AG04450 (cell line): ENCODE data around the gene GRIN2A. TPM values are rescaled to one million over a fixed set of nuclear protein-coding genes. Genes with fewer than 3 reads are reported as not detected.

Experiments used
- CTCF ChIA-PET: fragments of 300-600, 350-600 bp; formaldehyde crosslinking; extraction: SDS; loops from one replicate; lab custom pipeline; 2022; ENCODE audit warnings: antibody characterized with exemption, inconsistent platforms; lab: Charles Lee
- POLR2A ChIA-PET: fragments of 350-600 bp; formaldehyde crosslinking; extraction: SDS; loops from one replicate; lab custom pipeline; 2021; ENCODE audit warnings: antibody characterized with exemption, inconsistent platforms; lab: Yijun Ruan, JAX
- DNase-seq: peaks from one replicate; pipeline ENCODE4 v3.0.0-alpha.2; 2011; ENCODE audit warnings: low read depth, low spot score
- H3K27ac ChIP-seq: one replicate; pipeline ENCODE4 v1.5.1; 2012; ENCODE audit warnings: low read depth, low read length, control low read depth
- H3K27me3 ChIP-seq: one replicate; pipeline ENCODE4 v1.6.0; 2012; ENCODE audit warnings: low read length; ENCODE audit not compliant: control insufficient read depth, insufficient read depth
- H3K4me3 ChIP-seq: 2 replicates; pipeline ENCODE4 v1.5.1; 2011; ENCODE audit warnings: mild to moderate bottlenecking, low read depth, low read length, control low read depth
- H3K9me3 ChIP-seq: 2 replicates; pipeline ENCODE4 v1.5.1; 2012; ENCODE audit warnings: low read length; ENCODE audit not compliant: control insufficient read depth, insufficient read depth
- CTCF ChIP-seq: IDR thresholded peaks from 2 replicates; pipeline ENCODE4 v1.5.1; 2011; ENCODE audit warnings: low read depth, low read length, control low read depth, inconsistent platforms
- polyA plus RNA-seq: library from polyadenylated mRNA; depleted of rRNA; stranded (reverse); fragments of >200 nt; gene quantifications from 2 replicates; pipeline ENCODE4 v1.2.3, GENCODE V29; 2011

Gene GRIN2A
- polyA plus RNA-seq, 1 experiment = not detected

- no peak for DNase-seq
- Histone ChIP-seq H3K27me3 (no peaks in the 10 kb centered on the region), H3K4me3 (no peak overlapping the region), H3K9me3 (peaks cover 19% of the 10 kb centered on the region), H3K27ac (no peak overlapping the region)
- POLR2A ChIA-PET = no interaction called here
- CTCF ChIA-PET = no interaction called here
- TF ChIP-seq CTCF = no peak
Measured at GRCh38 chr16:9964426-9964825, 217.8 kb downstream of the GRIN2A start.

DNA sequence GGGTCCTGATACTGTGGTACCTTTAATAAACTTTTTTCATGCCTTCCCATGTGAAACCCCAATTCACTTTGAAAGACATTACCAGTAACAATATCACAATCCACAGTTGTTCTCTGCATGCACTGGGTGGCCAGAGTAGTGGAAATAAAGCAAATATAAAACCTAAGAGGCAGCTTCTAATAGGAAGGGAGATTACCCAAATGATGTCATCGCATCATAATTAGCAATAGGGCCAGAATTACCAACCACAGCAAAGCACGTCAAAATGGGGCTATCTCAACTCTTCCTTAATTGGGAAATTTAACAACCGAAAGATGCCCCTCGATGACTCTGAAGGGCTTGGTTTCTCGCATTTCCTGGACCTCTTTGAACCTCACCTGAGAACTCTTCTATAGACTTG is 224.8 kb downstream of the GRIN2A start:
- Histone ChIP-seq H3K4me3 (no peak overlapping the region), H3K27ac (no peak overlapping the region), H3K27me3 (no peaks in the 10 kb centered on the region), H3K9me3 (peaks cover 20% of the 10 kb centered on the region)
- no peak for TF ChIP-seq CTCF
- no peak for DNase-seq
- POLR2A ChIA-PET = no interaction called here
- CTCF ChIA-PET = no interaction called here

- no peak for TF ChIP-seq CTCF
- DNase-seq = no peak
- Histone ChIP-seq H3K9me3 (peaks cover 24% of the 10 kb centered on the region), H3K27ac (no peak overlapping the region), H3K4me3 (no peak overlapping the region), H3K27me3 (no peaks in the 10 kb centered on the region)
- ChIA-PET CTCF (no interaction called here), POLR2A (no interaction called here)
Measured at GRCh38 chr16:9957002-9957401, 225.2 kb downstream of the GRIN2A start.

DNA sequence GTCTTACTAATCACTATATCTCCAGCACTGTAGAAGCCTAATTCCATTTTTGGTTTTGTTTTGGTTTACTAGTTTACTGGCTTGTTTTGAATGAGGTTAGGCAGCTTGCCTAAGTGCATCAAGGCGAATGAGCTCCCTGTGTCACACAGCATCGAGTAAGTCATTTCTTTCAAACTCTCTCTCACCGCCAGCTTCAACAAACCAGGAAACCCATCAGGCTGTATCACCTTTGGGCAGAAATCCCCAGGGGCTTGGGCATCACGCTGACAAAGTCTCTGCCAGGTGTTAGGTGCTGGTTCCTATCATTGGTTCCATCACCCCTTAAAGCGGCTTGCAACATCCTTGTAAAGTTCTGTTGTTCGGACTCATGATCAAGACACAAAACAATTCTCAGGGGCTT is 226.6 kb downstream of the GRIN2A start:
- H3K27me3 ChIP-seq = no peaks in the 10 kb centered on the region

More for the DNA sequence above, 226.6 kb downstream of the GRIN2A start:
- no peak for TF ChIP-seq CTCF
- H3K4me3 ChIP-seq = no peak overlapping the region
- ChIA-PET CTCF (no interaction called here), POLR2A (no interaction called here)
- H3K9me3 ChIP-seq = peaks cover 34% of the 10 kb centered on the region
- no peak for DNase-seq
- H3K27ac ChIP-seq = no peak overlapping the region
